HEK293 (cell line): ENCODE data around the gene HIGD1A.

Source experiments
- CTCF ChIA-PET: fragments of 350-600 bp; formaldehyde crosslinking; extraction: SDS; loops from one replicate; lab custom pipeline; 2021; ENCODE audit warnings: antibody characterized with exemption; lab: Yijun Ruan, JAX
- POLR2A ChIA-PET: fragments of 300-600 bp; formaldehyde crosslinking; extraction: SDS; loops from one replicate; lab custom pipeline; 2020; ENCODE audit warnings: antibody characterized with exemption, inconsistent platforms; lab: Yijun Ruan, JAX
- H3K27ac ChIP-seq: fragments of 200-500 bp; sonication (Bioruptor generic); 2 replicates; pipeline ENCODE4 v1.5.1; 2014; ENCODE audit warnings: low read depth, low read length, control low read depth, inconsistent platforms; ENCODE audit errors: extremely low read depth
- H3K36me3 ChIP-seq, 2 experiments: fragments of 200-500 bp in 1 of 2; sonication (Bioruptor generic) in 1 of 2; 1 replicate in 1 of 2; 2 replicates in 1 of 2; pipeline ENCODE4 v1.5.1; 2014 to 2017; ENCODE audit warnings: inconsistent platforms in 2 of 2, low read length in 2 of 2; ENCODE audit not compliant: control insufficient read depth in 2 of 2, insufficient read depth in 1 of 2
- H3K4me1 ChIP-seq: fragments of 200-500 bp; sonication (Bioruptor generic); 2 replicates; pipeline ENCODE4 v1.5.1; 2014; ENCODE audit warnings: mild to moderate bottlenecking, low read length, inconsistent platforms; ENCODE audit not compliant: control insufficient read depth, insufficient read depth
- H3K4me3 ChIP-seq: 2 replicates; pipeline ENCODE4 v1.5.1; 2011; ENCODE audit warnings: low read depth, mild to moderate bottlenecking, control low read depth, low read length, moderate library complexity
- H3K9me3 ChIP-seq: fragments of 200-500 bp; sonication (Bioruptor generic); 2 replicates; pipeline ENCODE4 v1.5.1; 2014; ENCODE audit warnings: low read depth, low read length, inconsistent platforms; ENCODE audit not compliant: control insufficient read depth, insufficient read depth
- FEZF1 ChIP-seq: fragments of 450-650 bp; formaldehyde crosslinking; IDR thresholded peaks from 2 replicates; pipeline ENCODE4 v1.5.1; 2016; ENCODE audit warnings: missing biosample characterization, missing genetic modification characterization
- KLF16 ChIP-seq: fragments of 450-650 bp; formaldehyde crosslinking; IDR thresholded peaks from 2 replicates; pipeline ENCODE4 v1.5.1; 2017; ENCODE audit warnings: missing biosample characterization, missing genetic modification characterization
- OSR2 ChIP-seq: fragments of 450-650 bp; formaldehyde crosslinking; IDR thresholded peaks from 2 replicates; pipeline ENCODE4 v1.5.1; 2016; ENCODE audit warnings: missing biosample characterization, missing genetic modification characterization
- SETDB1 ChIP-seq: IDR thresholded peaks from one replicate; pipeline ENCODE4 v1.6.1; 2017; ENCODE audit warnings: mild to moderate bottlenecking, low read length, moderate library complexity, mixed read lengths; ENCODE audit not compliant: insufficient read length
- TCF7L2 ChIP-seq: IDR thresholded peaks from 2 replicates; pipeline ENCODE4 v1.6.1; 2011; ENCODE audit warnings: low read depth, mild to moderate bottlenecking, inconsistent platforms, low read length, moderate library complexity, borderline replicate concordance
- ZNF133 ChIP-seq: fragments of 450-650 bp; formaldehyde crosslinking; IDR thresholded peaks from 2 replicates; pipeline ENCODE4 v1.5.1; 2016; ENCODE audit warnings: missing biosample characterization, missing genetic modification characterization
- ZNF146 ChIP-seq: fragments of 450-650 bp; formaldehyde crosslinking; IDR thresholded peaks from 2 replicates; pipeline ENCODE4 v1.5.1; 2016; ENCODE audit warnings: missing biosample characterization, missing genetic modification characterization
- ZNF175 ChIP-seq: fragments of 450-650 bp; formaldehyde crosslinking; IDR thresholded peaks from 2 replicates; pipeline ENCODE4 v1.5.1; 2016; ENCODE audit warnings: missing biosample characterization, missing genetic modification characterization
- ZNF2 ChIP-seq: fragments of 450-650 bp; formaldehyde crosslinking; IDR thresholded peaks from 2 replicates; pipeline ENCODE4 v1.5.1; 2016; ENCODE audit warnings: missing biosample characterization, missing genetic modification characterization
- ZNF350 ChIP-seq: fragments of 450-650 bp; formaldehyde crosslinking; IDR thresholded peaks from 2 replicates; pipeline ENCODE4 v1.5.0; 2017; ENCODE audit warnings: missing biosample characterization, mild to moderate bottlenecking, missing genetic modification characterization
- ZNF391 ChIP-seq: fragments of 450-650 bp; formaldehyde crosslinking; IDR thresholded peaks from 2 replicates; pipeline ENCODE4 v1.5.1; 2016; ENCODE audit warnings: low read depth, missing biosample characterization, missing genetic modification characterization, borderline replicate concordance
- ZNF433 ChIP-seq: fragments of 450-650 bp; formaldehyde crosslinking; IDR thresholded peaks from 2 replicates; pipeline ENCODE4 v1.5.1; 2016; ENCODE audit warnings: missing biosample characterization, missing genetic modification characterization, low read depth
- ZNF514 ChIP-seq: fragments of 450-650 bp; formaldehyde crosslinking; IDR thresholded peaks from 2 replicates; pipeline ENCODE4 v1.5.1; 2016; ENCODE audit warnings: missing biosample characterization, missing genetic modification characterization
- ZNF654 ChIP-seq: fragments of 450-650 bp; formaldehyde crosslinking; IDR thresholded peaks from 2 replicates; pipeline ENCODE4 v1.5.1; 2016; ENCODE audit warnings: low read depth, missing biosample characterization, missing genetic modification characterization
- ZSCAN23 ChIP-seq: fragments of 450-650 bp; formaldehyde crosslinking; IDR thresholded peaks from 2 replicates; pipeline ENCODE4 v1.5.1; 2016; ENCODE audit warnings: missing biosample characterization, missing genetic modification characterization
- TF ChIP-seq, protein P1 (sequence below): fragments of 450-650 bp; formaldehyde crosslinking; IDR thresholded peaks from 2 replicates; pipeline ENCODE4 v1.5.1; 2016; ENCODE audit warnings: missing biosample characterization, missing genetic modification characterization, borderline replicate concordance
- TF ChIP-seq, protein P2 (sequence below): fragments of 450-650 bp; formaldehyde crosslinking; IDR thresholded peaks from 2 replicates; pipeline ENCODE4 v1.5.1; 2016; ENCODE audit warnings: missing biosample characterization, missing genetic modification characterization
- TF ChIP-seq, protein P3 (sequence below): fragments of 450-650 bp; formaldehyde crosslinking; IDR thresholded peaks from 2 replicates; pipeline ENCODE4 v1.5.1; 2017; ENCODE audit warnings: missing biosample characterization, missing genetic modification characterization
- TF ChIP-seq, protein P4 (sequence below): fragments of 450-650 bp; formaldehyde crosslinking; IDR thresholded peaks from 2 replicates; pipeline ENCODE4; 2016; ENCODE audit warnings: missing biosample characterization, missing genetic modification characterization
- TF ChIP-seq, protein P5 (sequence below): fragments of 450-650 bp; formaldehyde crosslinking; IDR thresholded peaks from 2 replicates; pipeline ENCODE4 v1.5.1; 2016; ENCODE audit warnings: missing biosample characterization, missing genetic modification characterization
- TF ChIP-seq, protein P6 (sequence below): fragments of 450-650 bp; formaldehyde crosslinking; IDR thresholded peaks from 2 replicates; pipeline ENCODE4 v1.5.1; 2016; ENCODE audit warnings: missing biosample characterization, missing genetic modification characterization

HIGD1A gene

DNA sequence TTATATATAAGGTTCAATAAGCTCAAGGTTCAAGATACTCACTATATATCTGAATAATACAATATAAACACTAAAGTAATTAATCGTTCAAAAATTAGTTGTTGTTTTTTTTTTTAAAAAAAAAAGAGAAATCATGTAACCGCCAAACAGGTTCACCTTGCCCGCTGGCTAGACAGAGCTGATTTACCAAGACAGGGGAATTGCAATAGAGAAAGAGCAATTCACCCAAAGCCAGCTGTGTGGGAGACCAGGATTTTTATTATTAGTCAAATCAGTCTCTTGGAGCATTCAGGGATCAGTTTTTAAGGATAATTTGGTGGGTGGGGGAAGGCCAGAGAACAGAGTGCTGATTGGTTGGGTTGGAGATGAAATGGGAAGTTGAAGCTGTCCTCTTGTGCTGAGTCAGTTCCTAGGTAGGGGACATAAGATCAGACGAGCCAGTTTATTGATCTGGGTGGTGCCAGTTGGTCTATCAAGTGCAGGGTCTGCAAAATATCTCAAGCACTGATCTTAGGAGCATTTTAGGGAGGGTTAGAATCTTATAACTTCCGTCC lies 7.9 kb downstream of the HIGD1A start:
- no peaks in the 10 kb centered on the region for H3K9me3 ChIP-seq
- ChIA-PET CTCF (interaction anchor here (1.2 kb wide), 1 partner anchor 12 kb away, joined by 9 read pairs; no protein-coding TSS in a partner anchor), POLR2A (no interaction called here)
- H3K27ac ChIP-seq = no peak overlapping the region
- TF ChIP-seq SETDB1 (peak; percentile 86), ZSCAN23 (tag by site-specific recombination) (no peak)
- TF ChIP-seq, protein P1, sequence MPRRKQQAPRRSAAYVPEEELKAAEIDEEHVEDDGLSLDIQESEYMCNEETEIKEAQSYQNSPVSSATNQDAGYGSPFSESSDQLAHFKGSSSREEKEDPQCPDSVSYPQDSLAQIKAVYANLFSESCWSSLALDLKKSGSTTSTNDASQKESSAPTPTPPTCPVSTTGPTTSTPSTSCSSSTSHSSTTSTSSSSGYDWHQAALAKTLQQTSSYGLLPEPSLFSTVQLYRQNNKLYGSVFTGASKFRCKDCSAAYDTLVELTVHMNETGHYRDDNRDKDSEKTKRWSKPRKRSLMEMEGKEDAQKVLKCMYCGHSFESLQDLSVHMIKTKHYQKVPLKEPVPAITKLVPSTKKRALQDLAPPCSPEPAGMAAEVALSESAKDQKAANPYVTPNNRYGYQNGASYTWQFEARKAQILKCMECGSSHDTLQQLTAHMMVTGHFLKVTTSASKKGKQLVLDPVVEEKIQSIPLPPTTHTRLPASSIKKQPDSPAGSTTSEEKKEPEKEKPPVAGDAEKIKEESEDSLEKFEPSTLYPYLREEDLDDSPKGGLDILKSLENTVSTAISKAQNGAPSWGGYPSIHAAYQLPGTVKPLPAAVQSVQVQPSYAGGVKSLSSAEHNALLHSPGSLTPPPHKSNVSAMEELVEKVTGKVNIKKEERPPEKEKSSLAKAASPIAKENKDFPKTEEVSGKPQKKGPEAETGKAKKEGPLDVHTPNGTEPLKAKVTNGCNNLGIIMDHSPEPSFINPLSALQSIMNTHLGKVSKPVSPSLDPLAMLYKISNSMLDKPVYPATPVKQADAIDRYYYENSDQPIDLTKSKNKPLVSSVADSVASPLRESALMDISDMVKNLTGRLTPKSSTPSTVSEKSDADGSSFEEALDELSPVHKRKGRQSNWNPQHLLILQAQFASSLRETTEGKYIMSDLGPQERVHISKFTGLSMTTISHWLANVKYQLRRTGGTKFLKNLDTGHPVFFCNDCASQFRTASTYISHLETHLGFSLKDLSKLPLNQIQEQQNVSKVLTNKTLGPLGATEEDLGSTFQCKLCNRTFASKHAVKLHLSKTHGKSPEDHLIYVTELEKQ (tag by site-specific recombination) = no peak
- peaks cover 6 to 14% of the 10 kb centered on the region in 2 experiments for H3K36me3 ChIP-seq
- no peak overlapping the region for H3K4me3 ChIP-seq
- H3K4me1 ChIP-seq = peaks cover 3% of the 10 kb centered on the region; the same call in 1 of the 2 replicates

DNA sequence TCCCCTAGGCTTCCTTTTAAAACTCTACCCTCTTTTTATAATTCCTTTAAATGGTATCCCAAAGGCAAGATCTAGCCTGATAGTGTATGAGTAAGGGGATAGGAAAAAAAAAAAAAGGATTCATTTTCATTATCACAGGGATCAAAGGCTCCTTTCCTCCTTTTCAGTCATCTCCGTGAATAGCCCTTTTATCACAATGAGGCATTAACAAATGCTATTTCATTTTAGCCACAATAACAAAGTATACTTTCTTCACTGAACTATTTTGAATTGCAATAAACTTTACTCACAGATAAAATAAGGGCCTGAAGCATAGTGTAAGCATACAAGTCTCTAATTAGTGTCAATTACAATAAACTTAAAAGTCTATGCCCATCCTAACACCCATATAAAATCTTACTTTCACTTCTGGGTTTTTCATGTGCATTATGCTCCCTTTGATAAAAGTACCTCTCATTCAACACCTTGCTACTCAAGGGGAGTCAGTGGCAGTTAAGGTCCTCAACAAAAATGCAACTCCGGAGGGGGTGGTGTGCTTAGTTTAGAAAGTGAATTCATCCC lies 8.6 kb downstream of the HIGD1A start:
- H3K4me3 ChIP-seq = no peak overlapping the region
- H3K27ac ChIP-seq = no peak overlapping the region
- no peaks in the 10 kb centered on the region for H3K4me1 ChIP-seq
- peaks cover 6 to 20% of the 10 kb centered on the region in 2 experiments for H3K36me3 ChIP-seq
- ChIA-PET POLR2A (no interaction called here), CTCF (interaction anchor here (1.2 kb wide), 2 partner anchors 12 to 44 kb away, joined by 4 to 9 read pairs; no protein-coding TSS in a partner anchor)
- no peaks in the 10 kb centered on the region for H3K9me3 ChIP-seq
- TF ChIP-seq FEZF1 (0 out of 2 replicates have a peak, but pooled peaks have one; percentile 6), TCF7L2 (peak; percentile 57; the same call in 1 of the 2 replicates), KLF16 (tag by site-specific recombination) (no peak), ZNF514 (tag by site-specific recombination) (no peak), ZNF433 (tag by site-specific recombination) (no peak), ZNF350 (no peak), OSR2 (tag by site-specific recombination) (peak; percentile 81), ZNF146 (tag by site-specific recombination) (no peak), ZNF133 (tag by site-specific recombination) (no peak), ZNF654 (no peak), ZNF391 (no peak), ZNF2 (tag by site-specific recombination) (no peak), ZNF175 (tag by site-specific recombination) (no peak)
- TF ChIP-seq, protein P2, sequence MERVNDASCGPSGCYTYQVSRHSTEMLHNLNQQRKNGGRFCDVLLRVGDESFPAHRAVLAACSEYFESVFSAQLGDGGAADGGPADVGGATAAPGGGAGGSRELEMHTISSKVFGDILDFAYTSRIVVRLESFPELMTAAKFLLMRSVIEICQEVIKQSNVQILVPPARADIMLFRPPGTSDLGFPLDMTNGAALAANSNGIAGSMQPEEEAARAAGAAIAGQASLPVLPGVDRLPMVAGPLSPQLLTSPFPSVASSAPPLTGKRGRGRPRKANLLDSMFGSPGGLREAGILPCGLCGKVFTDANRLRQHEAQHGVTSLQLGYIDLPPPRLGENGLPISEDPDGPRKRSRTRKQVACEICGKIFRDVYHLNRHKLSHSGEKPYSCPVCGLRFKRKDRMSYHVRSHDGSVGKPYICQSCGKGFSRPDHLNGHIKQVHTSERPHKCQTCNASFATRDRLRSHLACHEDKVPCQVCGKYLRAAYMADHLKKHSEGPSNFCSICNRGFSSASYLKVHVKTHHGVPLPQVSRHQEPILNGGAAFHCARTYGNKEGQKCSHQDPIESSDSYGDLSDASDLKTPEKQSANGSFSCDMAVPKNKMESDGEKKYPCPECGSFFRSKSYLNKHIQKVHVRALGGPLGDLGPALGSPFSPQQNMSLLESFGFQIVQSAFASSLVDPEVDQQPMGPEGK (tag by site-specific recombination) = no peak
- TF ChIP-seq, protein P3, sequence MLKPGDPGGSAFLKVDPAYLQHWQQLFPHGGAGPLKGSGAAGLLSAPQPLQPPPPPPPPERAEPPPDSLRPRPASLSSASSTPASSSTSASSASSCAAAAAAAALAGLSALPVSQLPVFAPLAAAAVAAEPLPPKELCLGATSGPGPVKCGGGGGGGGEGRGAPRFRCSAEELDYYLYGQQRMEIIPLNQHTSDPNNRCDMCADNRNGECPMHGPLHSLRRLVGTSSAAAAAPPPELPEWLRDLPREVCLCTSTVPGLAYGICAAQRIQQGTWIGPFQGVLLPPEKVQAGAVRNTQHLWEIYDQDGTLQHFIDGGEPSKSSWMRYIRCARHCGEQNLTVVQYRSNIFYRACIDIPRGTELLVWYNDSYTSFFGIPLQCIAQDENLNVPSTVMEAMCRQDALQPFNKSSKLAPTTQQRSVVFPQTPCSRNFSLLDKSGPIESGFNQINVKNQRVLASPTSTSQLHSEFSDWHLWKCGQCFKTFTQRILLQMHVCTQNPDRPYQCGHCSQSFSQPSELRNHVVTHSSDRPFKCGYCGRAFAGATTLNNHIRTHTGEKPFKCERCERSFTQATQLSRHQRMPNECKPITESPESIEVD (tag by site-specific recombination) = peak; percentile 67
- TF ChIP-seq, protein P4, sequence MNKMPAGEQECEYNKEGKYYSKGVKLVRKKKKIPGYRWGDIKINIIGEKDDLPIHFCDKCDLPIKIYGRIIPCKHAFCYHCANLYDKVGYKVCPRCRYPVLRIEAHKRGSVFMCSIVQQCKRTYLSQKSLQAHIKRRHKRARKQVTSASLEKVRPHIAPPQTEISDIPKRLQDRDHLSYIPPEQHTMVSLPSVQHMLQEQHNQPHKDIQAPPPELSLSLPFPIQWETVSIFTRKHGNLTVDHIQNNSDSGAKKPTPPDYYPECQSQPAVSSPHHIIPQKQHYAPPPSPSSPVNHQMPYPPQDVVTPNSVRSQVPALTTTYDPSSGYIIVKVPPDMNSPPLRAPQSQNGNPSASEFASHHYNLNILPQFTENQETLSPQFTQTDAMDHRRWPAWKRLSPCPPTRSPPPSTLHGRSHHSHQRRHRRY (tag by site-specific recombination) = no peak
- TF ChIP-seq, protein P5, sequence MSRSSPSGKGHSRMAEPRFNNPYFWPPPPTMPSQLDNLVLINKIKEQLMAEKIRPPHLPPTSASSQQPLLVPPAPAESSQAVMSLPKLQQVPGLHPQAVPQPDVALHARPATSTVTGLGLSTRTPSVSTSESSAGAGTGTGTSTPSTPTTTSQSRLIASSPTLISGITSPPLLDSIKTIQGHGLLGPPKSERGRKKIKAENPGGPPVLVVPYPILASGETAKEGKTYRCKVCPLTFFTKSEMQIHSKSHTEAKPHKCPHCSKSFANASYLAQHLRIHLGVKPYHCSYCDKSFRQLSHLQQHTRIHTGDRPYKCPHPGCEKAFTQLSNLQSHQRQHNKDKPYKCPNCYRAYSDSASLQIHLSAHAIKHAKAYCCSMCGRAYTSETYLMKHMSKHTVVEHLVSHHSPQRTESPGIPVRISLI (tag by site-specific recombination) = no peak
- TF ChIP-seq, protein P6, sequence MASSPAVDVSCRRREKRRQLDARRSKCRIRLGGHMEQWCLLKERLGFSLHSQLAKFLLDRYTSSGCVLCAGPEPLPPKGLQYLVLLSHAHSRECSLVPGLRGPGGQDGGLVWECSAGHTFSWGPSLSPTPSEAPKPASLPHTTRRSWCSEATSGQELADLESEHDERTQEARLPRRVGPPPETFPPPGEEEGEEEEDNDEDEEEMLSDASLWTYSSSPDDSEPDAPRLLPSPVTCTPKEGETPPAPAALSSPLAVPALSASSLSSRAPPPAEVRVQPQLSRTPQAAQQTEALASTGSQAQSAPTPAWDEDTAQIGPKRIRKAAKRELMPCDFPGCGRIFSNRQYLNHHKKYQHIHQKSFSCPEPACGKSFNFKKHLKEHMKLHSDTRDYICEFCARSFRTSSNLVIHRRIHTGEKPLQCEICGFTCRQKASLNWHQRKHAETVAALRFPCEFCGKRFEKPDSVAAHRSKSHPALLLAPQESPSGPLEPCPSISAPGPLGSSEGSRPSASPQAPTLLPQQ (tag by site-specific recombination) = no peak
